Muscle of leg (tissue), 11 donors: ENCODE results near the gene SIX2. TPM values are rescaled to one million over a fixed set of nuclear protein-coding genes. Genes with fewer than 3 reads are reported as not detected.

Experiments used
- DNase-seq: peaks from one replicate; pipeline ENCODE4 v3.0.0; 2013
- H3K27ac ChIP-seq: one replicate; pipeline ENCODE4 v1.5.1; 2013; ENCODE audit warnings: mild to moderate bottlenecking, low read length, control low read depth
- H3K27me3 ChIP-seq: one replicate; pipeline ENCODE4 v1.6.1; 2013; ENCODE audit warnings: low read length; ENCODE audit not compliant: control insufficient read depth, insufficient read depth
- H3K36me3 ChIP-seq: one replicate; pipeline ENCODE4 v1.6.1; 2013; ENCODE audit warnings: low read length; ENCODE audit not compliant: control insufficient read depth, insufficient read depth
- H3K4me1 ChIP-seq: one replicate; pipeline ENCODE4 v1.6.1; 2013; ENCODE audit warnings: low read length; ENCODE audit not compliant: control insufficient read depth, insufficient read depth
- H3K4me3 ChIP-seq: one replicate; pipeline ENCODE4 v1.5.1; 2013; ENCODE audit warnings: low read length, control low read depth
- H3K9me3 ChIP-seq: replicated peaks from 2 replicates; pipeline ENCODE4 v1.6.1; 2013; ENCODE audit warnings: low read depth, low read length; ENCODE audit not compliant: control insufficient read depth
- WGBS: methylation state at CpG from one replicate; pipeline ENCODE4 v1.1.5; 2013; ENCODE audit warnings: missing lambda C conversion rate; ENCODE audit not compliant: insufficient coverage; 5-methylcytosine and 5-hydroxymethylcytosine counted together
- polyA plus RNA-seq, 8 donors: library from polyadenylated mRNA; unstranded; fragments of 120-200 nt; gene quantifications; one replicate each; pipeline versions ENCODE4 v1.2.1 to v1.2.3, GENCODE V29; 2013; ENCODE audit warnings: inconsistent platforms in 1 of 8, low replicate concordance in 1 of 8; ENCODE audit not compliant: insufficient read length in 8 of 8, insufficient read depth in 1 of 8
- total RNA-seq: library from RNA; stranded (reverse); fragments of 120-200 nt; gene quantifications from one replicate; pipeline ENCODE4 v1.2.4, GENCODE V29; 2013

SIX2 gene
- total and polyA plus RNA-seq, 9 donors, result 3.3 to 20.0 (median 15.6) TPM

DNA sequence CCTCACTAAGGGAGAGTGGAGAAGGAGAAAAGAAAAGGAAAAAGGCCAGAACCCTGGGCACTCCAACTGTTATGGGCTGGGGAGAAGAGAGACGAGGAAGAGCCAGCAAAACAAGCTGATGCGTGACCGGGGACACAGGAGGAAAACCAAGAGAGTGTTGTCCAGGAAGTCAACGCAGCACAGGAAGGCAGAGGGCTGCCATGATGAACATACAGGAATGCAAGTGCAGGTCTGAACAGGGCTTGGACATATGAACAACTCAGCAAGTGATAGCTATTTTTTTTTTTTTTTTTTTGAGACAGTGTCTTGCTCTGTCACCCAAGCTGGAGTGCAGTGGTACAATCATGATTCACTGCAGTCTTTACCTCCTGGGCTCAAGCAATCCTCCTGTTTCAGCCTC, 39.3 kb downstream of the SIX2 start:
- peaks cover 30% of the 10 kb centered on the region for H3K27me3 ChIP-seq
- no peak for DNase-seq
- 88% methylated on average over 4 of the region's 4 CpGs for WGBS

DNA sequence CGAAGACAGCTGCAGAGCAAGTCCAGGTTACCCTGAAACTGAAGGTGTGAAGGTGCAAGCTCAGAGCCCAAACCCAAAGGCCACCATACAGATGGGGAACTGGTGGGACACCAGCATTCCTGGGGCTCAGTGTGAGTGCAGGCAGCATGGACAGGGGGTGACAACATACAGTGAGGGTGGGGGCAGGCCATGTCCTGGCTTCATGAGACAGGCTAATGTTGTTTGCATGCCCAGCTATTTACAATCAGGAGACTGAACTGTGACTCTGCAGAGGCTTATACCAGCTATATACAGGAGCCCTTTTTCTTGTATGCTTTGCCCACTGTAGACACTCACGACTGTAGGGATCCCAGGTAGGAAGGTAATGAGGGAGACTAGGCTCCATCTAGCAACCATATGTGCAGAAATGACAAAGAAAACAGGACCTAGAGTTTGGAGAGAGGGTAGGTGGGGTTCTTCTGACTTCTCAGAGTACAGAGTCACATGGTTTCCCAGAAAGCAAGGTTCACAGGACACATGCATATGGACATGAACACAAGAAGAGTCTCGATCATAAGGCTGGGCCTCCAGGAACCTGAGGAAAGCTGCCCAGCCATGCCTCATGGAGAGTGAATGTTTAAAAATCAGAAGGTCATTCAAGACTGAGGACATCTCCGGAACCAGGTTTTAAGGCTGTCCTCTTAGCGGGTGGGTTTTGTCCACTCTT, 41.4 kb downstream of the SIX2 start:
- no peaks in the 10 kb centered on the region for H3K36me3 ChIP-seq
- H3K27me3 ChIP-seq, result peaks cover 26% of the 10 kb centered on the region
- 90% methylated on average over 2 of the region's 5 CpGs for WGBS
- no peak overlapping the region for H3K4me3 ChIP-seq
- H3K9me3 ChIP-seq, result no peaks in the 10 kb centered on the region
- peaks cover 15% of the 10 kb centered on the region for H3K4me1 ChIP-seq
- no peak for DNase-seq
- H3K27ac ChIP-seq, result no peak overlapping the region

More for the DNA sequence above, 39.3 kb downstream of the SIX2 start:
- H3K4me3 ChIP-seq, result no peak overlapping the region
- no peaks in the 10 kb centered on the region for H3K36me3 ChIP-seq
- no peak overlapping the region for H3K27ac ChIP-seq
- no peaks in the 10 kb centered on the region for H3K9me3 ChIP-seq
- peaks cover 12% of the 10 kb centered on the region for H3K4me1 ChIP-seq

DNA sequence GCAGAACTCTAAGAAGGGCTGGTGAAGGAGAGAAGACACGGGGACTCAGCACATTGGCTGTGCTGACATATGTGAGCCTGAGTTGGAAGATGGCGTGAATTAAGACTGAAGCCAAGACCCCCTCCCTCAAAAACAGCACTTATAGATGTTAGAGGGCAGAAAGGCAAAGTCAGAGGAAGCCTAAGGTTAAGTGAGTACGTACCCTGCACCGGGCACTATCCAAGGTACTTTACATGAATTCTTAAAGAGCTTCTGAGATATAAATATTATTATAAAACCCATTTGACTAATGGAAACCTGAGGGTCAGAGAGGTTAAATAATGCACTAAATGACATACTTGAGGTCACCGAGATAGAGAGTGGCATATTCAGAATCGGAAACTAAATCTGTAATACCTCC, 42.2 kb downstream of the SIX2 start:
- H3K27me3 ChIP-seq, result peaks cover 24% of the 10 kb centered on the region
- DNase-seq, result no peak
- H3K27ac ChIP-seq, result no peak overlapping the region
- H3K36me3 ChIP-seq, result no peaks in the 10 kb centered on the region
- no peak overlapping the region for H3K4me3 ChIP-seq
- H3K9me3 ChIP-seq, result no peaks in the 10 kb centered on the region
- H3K4me1 ChIP-seq, result peaks cover 12% of the 10 kb centered on the region
- no CpG with 5 or more reads among the region's 6 CpGs for WGBS

DNA sequence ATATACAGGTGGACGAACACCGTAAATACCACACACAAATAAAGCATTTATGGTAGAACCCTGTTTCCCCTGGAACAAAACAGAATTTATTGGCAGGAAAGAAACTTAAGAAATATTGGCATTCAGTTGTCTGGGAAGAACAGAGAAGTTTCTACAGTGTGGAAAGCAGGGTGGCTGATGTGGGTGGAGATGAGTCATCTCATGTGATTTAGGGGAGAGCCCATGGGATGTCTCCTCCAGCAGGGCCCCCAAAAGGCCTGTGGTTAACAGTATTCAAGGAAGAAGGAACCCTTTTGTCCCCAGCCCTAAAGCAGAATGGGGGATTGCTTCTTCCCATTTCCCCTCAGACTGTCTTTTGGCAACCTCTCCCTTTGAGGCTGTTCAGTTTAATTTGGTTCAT, 43.6 kb downstream of the SIX2 start:
- no peak overlapping the region for H3K27ac ChIP-seq
- peaks cover 28% of the 10 kb centered on the region for H3K27me3 ChIP-seq
- no peaks in the 10 kb centered on the region for H3K36me3 ChIP-seq
- DNase-seq, result no peak
- H3K4me3 ChIP-seq, result no peak overlapping the region
- H3K9me3 ChIP-seq, result no peaks in the 10 kb centered on the region
- WGBS, result no CpG with 5 or more reads among the region's 2 CpGs
- H3K4me1 ChIP-seq, result peaks cover 2% of the 10 kb centered on the region

DNA sequence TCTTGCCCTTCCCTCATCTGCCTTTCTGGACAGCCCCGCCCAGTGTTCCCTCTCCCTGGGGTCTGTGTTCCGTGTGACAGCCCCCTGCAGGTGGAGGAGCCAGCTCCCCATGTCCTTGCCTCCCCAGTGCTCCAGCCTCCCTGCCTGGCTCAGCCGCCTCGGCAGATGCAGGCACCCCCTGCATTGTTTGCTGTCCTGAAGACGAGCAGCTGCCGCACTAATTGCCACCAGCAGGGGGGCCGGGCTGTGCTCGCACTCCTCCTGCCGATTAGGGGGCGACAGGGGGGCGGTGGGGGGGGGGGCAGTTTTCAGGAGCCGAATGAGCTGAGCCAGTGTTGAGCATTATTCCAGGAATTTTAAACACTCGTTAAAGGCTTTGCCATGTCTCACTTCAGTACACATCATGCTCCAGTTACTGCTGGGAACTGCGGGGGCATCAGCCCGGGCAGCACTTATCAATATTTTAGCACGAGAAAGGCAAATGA, 44.5 kb downstream of the SIX2 start:
- no peak overlapping the region for H3K4me3 ChIP-seq
- WGBS, result 35% methylated on average over 5 of the region's 16 CpGs
- H3K27me3 ChIP-seq, result peaks cover 28% of the 10 kb centered on the region
- no peak for DNase-seq
- H3K36me3 ChIP-seq, result no peaks in the 10 kb centered on the region
- H3K27ac ChIP-seq, result no peak overlapping the region
- H3K4me1 ChIP-seq, result peaks cover 2% of the 10 kb centered on the region
- H3K9me3 ChIP-seq, result no peaks in the 10 kb centered on the region

DNA sequence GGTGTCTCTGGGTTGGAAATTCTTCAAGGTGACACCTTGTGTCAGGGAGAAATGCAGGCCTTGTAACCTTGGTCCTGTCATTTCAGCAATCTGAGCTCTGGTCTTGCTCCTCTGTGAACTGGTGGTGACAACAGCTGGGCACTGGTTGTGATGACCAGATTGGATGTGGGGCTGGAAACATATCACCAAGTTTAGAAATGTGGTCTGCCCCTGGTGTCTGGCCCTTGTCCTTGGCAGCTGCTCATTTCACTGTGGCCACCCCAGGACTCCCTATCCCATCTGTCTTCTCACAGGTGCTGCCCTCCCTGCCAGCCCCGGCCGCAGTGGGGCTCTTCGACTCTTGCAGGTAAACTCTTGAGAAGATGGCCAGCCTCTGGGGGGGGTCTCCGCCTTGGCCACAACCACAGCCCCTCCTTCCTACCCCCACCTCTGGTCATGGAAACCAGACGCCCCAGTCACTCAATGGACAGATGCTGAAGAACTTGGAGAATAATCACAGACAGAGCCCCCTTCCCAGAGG, 47.0 kb downstream of the SIX2 start:
- Histone ChIP-seq H3K36me3 (no peaks in the 10 kb centered on the region), H3K9me3 (no peaks in the 10 kb centered on the region), H3K4me3 (no peak overlapping the region), H3K27me3 (peaks cover 43% of the 10 kb centered on the region), H3K27ac (no peak overlapping the region), H3K4me1 (peaks cover 4% of the 10 kb centered on the region)
- no peak for DNase-seq
- WGBS, result 90% methylated on average over 2 of the region's 5 CpGs

DNA sequence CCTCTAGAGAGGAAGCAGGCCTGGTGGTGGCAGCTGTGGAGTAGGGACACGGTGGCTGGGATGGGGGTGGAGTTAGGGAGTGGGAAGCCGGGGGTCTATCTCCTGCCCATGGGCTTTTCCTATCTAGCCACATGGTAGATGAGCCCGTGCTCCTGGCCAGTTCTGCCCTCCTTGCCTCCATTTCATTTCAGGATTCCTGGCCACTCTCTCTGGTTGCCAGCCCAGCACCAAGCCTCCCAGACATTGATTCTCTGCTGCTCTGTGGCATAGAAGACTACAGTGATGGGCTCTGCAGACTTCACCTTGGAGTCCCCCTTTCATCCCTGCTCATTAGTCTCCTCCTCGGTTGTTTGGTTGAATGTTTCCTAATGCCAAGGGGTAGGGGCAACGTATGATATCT, 48.4 kb downstream of the SIX2 start:
- WGBS, result 79% methylated on average over 3 of the region's 5 CpGs
- no peak for DNase-seq

DNA sequence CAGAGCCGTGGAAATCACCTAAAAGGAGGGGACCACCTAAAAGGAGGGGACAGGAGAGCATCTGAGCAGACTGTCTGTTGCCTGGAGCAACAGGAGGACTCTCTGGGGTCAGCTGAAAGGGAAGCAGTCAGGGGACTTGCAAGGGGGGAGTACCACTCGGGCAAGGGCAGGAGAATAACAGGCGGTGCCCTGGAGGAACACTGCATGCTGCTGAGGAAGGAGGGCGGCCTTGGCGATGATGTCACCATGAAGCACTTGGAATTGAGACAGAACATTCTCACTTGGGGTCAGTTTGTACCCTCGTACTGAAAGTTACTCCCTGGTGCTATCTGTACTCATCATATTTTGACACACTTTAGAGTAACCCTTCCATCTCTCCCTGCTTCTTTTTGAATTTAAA, 49.4 kb downstream of the SIX2 start:
- Histone ChIP-seq H3K4me1 (peaks cover 16% of the 10 kb centered on the region), H3K27ac (no peak overlapping the region), H3K36me3 (no peaks in the 10 kb centered on the region), H3K4me3 (no peak overlapping the region), H3K9me3 (no peaks in the 10 kb centered on the region), H3K27me3 (peaks cover 52% of the 10 kb centered on the region)
- 53% methylated on average over 2 of the region's 6 CpGs for WGBS
- DNase-seq, result no peak

More for the DNA sequence above, 48.4 kb downstream of the SIX2 start:
- Histone ChIP-seq H3K4me3 (no peak overlapping the region), H3K36me3 (no peaks in the 10 kb centered on the region), H3K4me1 (peaks cover 7% of the 10 kb centered on the region), H3K27me3 (peaks cover 48% of the 10 kb centered on the region), H3K9me3 (no peaks in the 10 kb centered on the region), H3K27ac (no peak overlapping the region)

DNA sequence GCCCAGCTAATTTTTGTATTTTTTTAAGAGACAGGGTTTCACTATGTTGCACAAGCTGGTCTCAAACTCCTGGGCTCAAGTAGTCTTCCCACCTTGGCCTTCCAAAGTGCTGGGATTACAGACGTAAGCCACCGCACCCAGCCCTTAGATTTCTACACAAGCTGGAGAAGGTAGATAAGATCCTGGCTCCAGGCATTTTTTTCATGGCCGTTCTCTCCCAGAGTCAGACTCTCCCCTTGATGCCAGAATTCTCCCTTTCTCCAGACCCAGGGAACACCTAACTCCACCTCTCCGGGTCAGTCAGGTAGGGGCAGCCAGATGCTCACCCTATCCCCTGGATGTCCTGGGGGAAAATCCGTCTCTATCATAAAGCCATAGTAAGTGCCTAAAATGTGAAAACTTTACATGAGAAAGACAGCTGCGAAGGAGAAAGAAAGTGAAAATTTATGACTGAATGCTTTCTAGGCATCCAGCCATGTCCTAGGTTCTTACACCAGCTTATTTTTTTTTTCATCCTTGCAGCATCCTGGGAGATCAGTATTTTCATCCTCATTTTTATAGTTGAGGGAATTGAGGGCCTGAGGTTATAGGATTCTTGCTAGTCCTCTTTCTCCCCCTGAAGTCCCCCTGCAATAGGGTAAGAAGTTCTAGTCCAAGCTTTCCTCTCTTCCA, 51.5 kb downstream of the SIX2 start:
- H3K27ac ChIP-seq, result no peak overlapping the region
- 82% methylated on average over 3 of the region's 6 CpGs for WGBS
- peaks cover 68% of the 10 kb centered on the region for H3K27me3 ChIP-seq
- no peaks in the 10 kb centered on the region for H3K36me3 ChIP-seq
- no peak overlapping the region for H3K4me3 ChIP-seq
- H3K9me3 ChIP-seq, result no peaks in the 10 kb centered on the region
- DNase-seq, result peak; percentile 48
- peaks cover 24% of the 10 kb centered on the region for H3K4me1 ChIP-seq

DNA sequence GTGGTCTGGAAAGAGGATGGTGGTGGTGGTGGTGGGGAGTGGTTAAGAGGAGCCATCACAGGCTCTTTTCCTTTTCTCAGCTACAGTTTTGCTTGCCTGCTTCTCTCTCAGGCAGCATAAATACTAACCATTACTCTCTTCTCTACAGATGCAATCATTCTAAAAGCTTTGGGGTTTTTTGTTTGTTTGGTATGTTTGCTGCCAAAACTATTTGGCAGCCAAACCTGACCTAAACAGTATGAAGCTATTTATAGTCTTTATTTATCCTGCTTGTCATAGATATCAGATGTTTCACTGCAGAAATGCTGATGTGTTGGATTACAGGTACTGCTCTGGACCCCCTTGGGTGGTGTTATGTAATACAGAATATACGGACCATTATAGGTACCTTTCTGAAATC, 52.4 kb downstream of the SIX2 start:
- Histone ChIP-seq H3K4me3 (no peak overlapping the region), H3K4me1 (peaks cover 32% of the 10 kb centered on the region), H3K27me3 (peaks cover 75% of the 10 kb centered on the region), H3K9me3 (no peaks in the 10 kb centered on the region), H3K36me3 (no peaks in the 10 kb centered on the region), H3K27ac (no peak overlapping the region)
- WGBS, result no CpG with 5 or more reads among the region's 1 CpG
- peak; percentile 84 for DNase-seq
